Measurements from ENCODE around the gene MED23.

MED23 gene

DNA sequence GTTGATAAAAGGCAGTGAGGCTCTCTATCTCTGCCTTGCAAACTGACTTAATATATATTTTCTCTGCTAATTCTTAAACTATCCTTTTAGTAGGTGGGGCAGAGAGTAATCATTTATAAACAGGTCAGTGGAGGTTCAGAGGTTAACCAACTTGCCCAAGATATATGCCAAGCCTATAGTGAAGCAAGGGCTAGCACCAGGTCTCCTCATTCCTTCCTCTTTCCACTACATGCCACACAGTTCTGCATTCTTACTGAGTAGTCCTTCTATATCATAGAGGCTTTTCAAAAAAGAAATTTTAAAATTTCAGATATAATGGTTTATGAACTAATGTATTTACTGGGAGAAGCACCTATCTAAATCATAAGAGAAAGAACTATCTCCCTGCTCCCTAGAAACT lies 46.5 kb downstream of the MED23 start:
- Histone ChIP-seq H3K27me3 (ENCODE audit: control insufficient read depth in 5 of 5, insufficient read depth in 4 of 5, low read length in 5 of 5) (no peaks in the 10 kb centered on the region), H3K9me3 (ENCODE audit: control insufficient read depth in 5 of 5, low read length in 5 of 5) (no peaks in the 10 kb centered on the region), H3K27ac (ENCODE audit: low read depth, low read length) (no peak overlapping the region), H3K4me1 (ENCODE audit: control insufficient read depth in 5 of 5, insufficient read depth in 5 of 5, low read length in 5 of 5) (no peaks in the 10 kb centered on the region), H3K4me3 (ENCODE audit: low read depth in 1 of 5, low read length in 5 of 5) (no peak overlapping the region), H3K36me3 (ENCODE audit: control insufficient read depth in 5 of 5, insufficient read depth in 5 of 5, low read length in 5 of 5) (peaks cover 43 to 78% (median 61%) of the 10 kb centered on the region in 5 donors), H3K9ac (ENCODE audit: low read length in 5 of 5) (no peak overlapping the region)

DNA sequence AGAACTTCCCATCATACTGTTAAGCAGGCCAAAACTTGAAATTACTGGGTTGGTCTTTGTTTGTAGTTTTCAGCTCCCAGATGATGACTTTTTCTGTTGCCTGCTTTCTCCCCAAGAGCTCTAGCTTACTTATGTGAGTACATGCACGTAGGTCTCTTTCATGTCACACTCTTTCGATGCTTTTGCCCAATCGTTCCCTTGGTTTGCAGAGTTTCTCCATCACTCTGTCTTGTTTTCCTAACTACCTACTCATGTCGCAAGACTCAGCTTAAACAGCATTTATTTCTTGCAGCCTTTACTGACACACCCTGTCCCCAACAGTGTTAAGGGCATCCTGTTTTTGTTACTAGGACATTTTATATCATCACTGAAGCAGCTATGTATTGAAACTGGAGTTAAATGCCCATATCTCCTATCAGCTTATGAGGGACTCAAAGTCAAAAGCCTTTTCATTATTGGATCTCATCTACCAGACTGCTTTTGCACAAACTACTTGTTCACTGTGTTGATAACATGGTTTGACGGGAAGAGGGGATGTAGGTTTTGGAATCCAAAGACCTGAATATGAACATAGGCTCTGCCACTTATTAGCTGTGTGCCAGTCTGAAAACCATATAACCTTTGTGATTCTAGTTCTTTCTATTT lies 52.1 kb downstream of the MED23 start:
- no peak overlapping the region for H3K4me3 ChIP-seq (ENCODE audit: low read depth in 1 of 5, low read length in 5 of 5)
- peaks cover 0 to 7% (median 0%) of the 10 kb centered on the region in 5 donors for H3K4me1 ChIP-seq (ENCODE audit: control insufficient read depth in 5 of 5, insufficient read depth in 5 of 5, low read length in 5 of 5)
- H3K36me3 ChIP-seq (ENCODE audit: control insufficient read depth in 5 of 5, insufficient read depth in 5 of 5, low read length in 5 of 5) = peaks cover 22 to 41% (median 28%) of the 10 kb centered on the region in 5 donors
- no peaks in the 10 kb centered on the region for H3K9me3 ChIP-seq (ENCODE audit: control insufficient read depth in 5 of 5, low read length in 5 of 5)
- no peak overlapping the region for H3K9ac ChIP-seq (ENCODE audit: low read length in 5 of 5)
- H3K27ac ChIP-seq (ENCODE audit: low read depth, low read length) = no peak overlapping the region
- H3K27me3 ChIP-seq (ENCODE audit: control insufficient read depth in 5 of 5, insufficient read depth in 4 of 5, low read length in 5 of 5) = no peaks in the 10 kb centered on the region

DNA sequence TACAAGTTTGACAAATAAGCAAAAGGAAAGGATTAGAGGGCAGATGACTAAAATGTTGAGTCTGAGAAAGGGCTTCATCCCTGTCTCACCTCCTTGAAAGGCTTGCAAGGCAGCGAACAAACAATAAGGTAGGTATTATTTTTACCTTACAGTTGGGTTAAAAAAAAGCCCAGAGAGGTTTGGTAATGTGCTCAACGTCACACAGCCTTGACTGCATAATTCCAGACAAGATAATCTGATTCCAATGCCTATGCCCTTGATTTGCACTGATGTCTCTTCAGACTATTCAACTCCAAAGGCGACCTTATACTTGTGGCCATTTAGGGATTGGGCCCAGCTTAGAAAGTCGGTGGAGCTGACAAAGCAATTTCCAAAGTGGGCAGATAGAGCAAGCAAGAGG lies 53.4 kb downstream of the MED23 start:
- Histone ChIP-seq H3K9me3 (ENCODE audit: control insufficient read depth in 5 of 5, low read length in 5 of 5) (no peaks in the 10 kb centered on the region), H3K4me1 (ENCODE audit: control insufficient read depth in 5 of 5, insufficient read depth in 5 of 5, low read length in 5 of 5) (peaks cover 0 to 7% (median 0%) of the 10 kb centered on the region in 5 donors), H3K27me3 (ENCODE audit: control insufficient read depth in 5 of 5, insufficient read depth in 4 of 5, low read length in 5 of 5) (no peaks in the 10 kb centered on the region), H3K27ac (ENCODE audit: low read depth, low read length) (no peak overlapping the region), H3K4me3 (ENCODE audit: low read depth in 1 of 5, low read length in 5 of 5) (no peak overlapping the region), H3K36me3 (ENCODE audit: control insufficient read depth in 5 of 5, insufficient read depth in 5 of 5, low read length in 5 of 5) (peaks cover 13 to 29% (median 17%) of the 10 kb centered on the region in 5 donors), H3K9ac (ENCODE audit: low read length in 5 of 5) (no peak overlapping the region)

DNA sequence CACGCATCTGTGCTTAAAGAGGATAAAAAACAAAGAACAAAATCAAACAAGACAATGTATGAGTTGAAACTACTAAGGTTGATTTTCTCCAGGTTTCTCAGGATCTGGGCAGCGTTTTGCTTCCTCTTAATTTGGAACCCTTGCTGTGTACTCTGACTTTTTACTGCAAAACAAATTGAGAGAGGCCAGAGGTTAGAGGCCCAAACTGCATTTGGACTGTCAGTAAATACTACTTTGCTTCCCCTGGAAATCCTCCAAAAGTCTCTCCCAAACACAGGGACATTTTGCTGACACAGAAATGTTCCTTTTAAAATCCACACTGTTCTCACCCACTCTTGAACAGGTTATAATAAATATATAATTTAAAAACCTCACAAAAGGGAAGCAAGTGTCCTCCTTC lies 53.9 kb downstream of the MED23 start:
- Histone ChIP-seq H3K4me3 (ENCODE audit: low read depth in 1 of 5, low read length in 5 of 5) (no peak overlapping the region), H3K9me3 (ENCODE audit: control insufficient read depth in 5 of 5, low read length in 5 of 5) (no peaks in the 10 kb centered on the region), H3K4me1 (ENCODE audit: control insufficient read depth in 5 of 5, insufficient read depth in 5 of 5, low read length in 5 of 5) (peaks cover 0 to 7% (median 0%) of the 10 kb centered on the region in 5 donors), H3K36me3 (ENCODE audit: control insufficient read depth in 5 of 5, insufficient read depth in 5 of 5, low read length in 5 of 5) (peaks cover 12 to 27% (median 14%) of the 10 kb centered on the region in 5 donors), H3K27ac (ENCODE audit: low read depth, low read length) (no peak overlapping the region), H3K27me3 (ENCODE audit: control insufficient read depth in 5 of 5, insufficient read depth in 4 of 5, low read length in 5 of 5) (no peaks in the 10 kb centered on the region), H3K9ac (ENCODE audit: low read length in 5 of 5) (no peak overlapping the region)

DNA sequence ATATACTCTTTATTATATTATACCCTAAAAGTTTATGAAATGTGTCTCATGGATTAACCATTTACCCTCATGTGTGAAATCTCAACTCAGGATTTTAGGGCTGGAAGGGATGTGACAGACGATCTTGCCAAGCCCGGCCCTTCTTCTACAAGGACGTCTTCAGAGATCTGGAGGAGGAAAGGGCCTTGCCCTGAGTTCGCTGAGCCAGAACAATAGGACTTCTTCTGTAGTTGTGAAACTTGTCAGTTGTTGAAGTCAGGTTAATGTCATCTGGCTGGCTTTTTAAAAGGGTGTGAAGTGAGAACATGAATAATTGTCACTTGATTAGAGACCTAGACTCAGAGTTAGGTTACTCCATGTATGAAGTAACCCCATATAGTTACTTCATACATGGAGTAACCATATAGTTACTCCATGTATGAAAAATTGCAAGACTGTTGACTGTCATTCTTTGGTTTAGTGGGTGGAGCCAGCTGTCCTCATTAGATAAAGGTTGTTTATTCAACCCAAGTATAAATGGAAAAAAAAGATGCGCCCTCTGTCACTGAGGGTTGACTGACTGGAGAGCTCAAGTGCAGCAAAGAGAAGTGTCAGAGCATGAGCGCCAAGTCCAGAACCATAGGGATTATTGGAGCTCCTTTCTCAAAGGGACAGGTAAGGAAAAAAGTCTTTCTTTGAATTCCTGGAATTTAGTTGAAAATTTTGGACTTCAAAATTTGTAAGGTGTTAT lies 55.2 kb downstream of the MED23 start, which contains the start of gene ARG1:
ARG1 (plus strand) TSS at position 541 of the 730 bp plus-strand sequence; CDS start at position 598, 57 bp downstream.
- Histone ChIP-seq H3K9me3 (ENCODE audit: control insufficient read depth in 5 of 5, low read length in 5 of 5) (no peaks in the 10 kb centered on the region), H3K4me1 (ENCODE audit: control insufficient read depth in 5 of 5, insufficient read depth in 5 of 5, low read length in 5 of 5) (peaks cover 0 to 7% (median 0%) of the 10 kb centered on the region in 5 donors), H3K9ac (ENCODE audit: low read length in 5 of 5) (no peak within 1 kb of the TSS), H3K27ac (ENCODE audit: low read depth, low read length) (no peak within 1 kb of the TSS), H3K36me3 (ENCODE audit: control insufficient read depth in 5 of 5, insufficient read depth in 5 of 5, low read length in 5 of 5) (peaks cover 3 to 17% (median 6%) of the 10 kb centered on the region in 5 donors), H3K4me3 (ENCODE audit: low read depth in 1 of 5, low read length in 5 of 5) (no peak within 1 kb of the TSS), H3K27me3 (ENCODE audit: control insufficient read depth in 5 of 5, insufficient read depth in 4 of 5, low read length in 5 of 5) (no peaks in the 10 kb centered on the region)

DNA sequence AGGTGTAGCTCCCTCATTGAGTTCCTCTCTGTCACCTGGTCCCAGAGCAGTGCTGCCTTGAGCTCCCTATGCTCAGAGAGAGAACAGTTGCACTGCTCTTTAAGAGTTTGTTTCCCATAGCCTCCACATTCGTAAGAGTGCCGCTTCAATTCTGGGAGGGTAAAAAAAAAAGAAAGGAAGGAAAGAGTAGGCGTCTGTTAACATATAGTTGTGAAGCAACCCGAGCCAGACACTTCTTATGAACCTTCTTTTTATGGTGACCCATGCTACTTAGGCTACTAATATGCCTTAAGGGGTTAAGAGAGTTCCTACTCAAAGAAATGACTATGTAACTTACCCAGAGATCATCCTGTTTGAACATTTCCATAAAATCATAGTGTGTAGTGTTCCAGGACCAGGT lies 59.3 kb downstream of the MED23 start:
- Histone ChIP-seq H3K27ac (ENCODE audit: low read depth, low read length) (no peak overlapping the region), H3K27me3 (ENCODE audit: control insufficient read depth in 5 of 5, insufficient read depth in 4 of 5, low read length in 5 of 5) (no peaks in the 10 kb centered on the region), H3K36me3 (ENCODE audit: control insufficient read depth in 5 of 5, insufficient read depth in 5 of 5, low read length in 5 of 5) (peaks cover 0 to 4% (median 2%) of the 10 kb centered on the region in 5 donors), H3K9me3 (ENCODE audit: control insufficient read depth in 5 of 5, low read length in 5 of 5) (no peaks in the 10 kb centered on the region), H3K9ac (ENCODE audit: low read length in 5 of 5) (no peak overlapping the region), H3K4me1 (ENCODE audit: control insufficient read depth in 5 of 5, insufficient read depth in 5 of 5, low read length in 5 of 5) (no peaks in the 10 kb centered on the region), H3K4me3 (ENCODE audit: low read depth in 1 of 5, low read length in 5 of 5) (no peak overlapping the region)

DNA sequence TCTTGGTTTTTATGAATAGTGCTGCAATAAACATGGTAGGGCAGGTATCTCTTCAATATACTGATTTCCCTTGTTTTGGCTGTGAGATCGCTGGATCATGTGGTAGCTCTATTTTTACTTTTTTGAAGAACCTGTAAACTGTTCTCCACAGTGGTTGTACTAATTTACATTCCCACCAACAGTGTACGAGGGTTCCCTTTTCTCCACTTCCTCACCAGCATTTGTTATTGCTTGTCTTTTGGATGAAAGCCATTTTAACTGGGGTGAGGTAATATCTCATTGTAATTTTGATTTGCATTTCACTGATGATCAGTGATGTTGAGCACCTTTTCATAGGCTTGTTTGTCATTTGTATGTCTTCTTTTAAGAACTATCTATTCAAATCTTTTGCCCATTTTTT lies 63.0 kb downstream of the MED23 start:
- Histone ChIP-seq H3K36me3 (ENCODE audit: control insufficient read depth in 5 of 5, insufficient read depth in 5 of 5, low read length in 5 of 5) (peaks cover 0 to 4% (median 0%) of the 10 kb centered on the region in 5 donors), H3K4me3 (ENCODE audit: low read depth in 1 of 5, low read length in 5 of 5) (no peak overlapping the region), H3K4me1 (ENCODE audit: control insufficient read depth in 5 of 5, insufficient read depth in 5 of 5, low read length in 5 of 5) (peaks cover 0 to 6% (median 0%) of the 10 kb centered on the region in 5 donors), H3K27ac (ENCODE audit: low read depth, low read length) (no peak overlapping the region), H3K9me3 (ENCODE audit: control insufficient read depth in 5 of 5, low read length in 5 of 5) (no peaks in the 10 kb centered on the region), H3K9ac (ENCODE audit: low read length in 5 of 5) (no peak overlapping the region), H3K27me3 (ENCODE audit: control insufficient read depth in 5 of 5, insufficient read depth in 4 of 5, low read length in 5 of 5) (no peaks in the 10 kb centered on the region)

DNA sequence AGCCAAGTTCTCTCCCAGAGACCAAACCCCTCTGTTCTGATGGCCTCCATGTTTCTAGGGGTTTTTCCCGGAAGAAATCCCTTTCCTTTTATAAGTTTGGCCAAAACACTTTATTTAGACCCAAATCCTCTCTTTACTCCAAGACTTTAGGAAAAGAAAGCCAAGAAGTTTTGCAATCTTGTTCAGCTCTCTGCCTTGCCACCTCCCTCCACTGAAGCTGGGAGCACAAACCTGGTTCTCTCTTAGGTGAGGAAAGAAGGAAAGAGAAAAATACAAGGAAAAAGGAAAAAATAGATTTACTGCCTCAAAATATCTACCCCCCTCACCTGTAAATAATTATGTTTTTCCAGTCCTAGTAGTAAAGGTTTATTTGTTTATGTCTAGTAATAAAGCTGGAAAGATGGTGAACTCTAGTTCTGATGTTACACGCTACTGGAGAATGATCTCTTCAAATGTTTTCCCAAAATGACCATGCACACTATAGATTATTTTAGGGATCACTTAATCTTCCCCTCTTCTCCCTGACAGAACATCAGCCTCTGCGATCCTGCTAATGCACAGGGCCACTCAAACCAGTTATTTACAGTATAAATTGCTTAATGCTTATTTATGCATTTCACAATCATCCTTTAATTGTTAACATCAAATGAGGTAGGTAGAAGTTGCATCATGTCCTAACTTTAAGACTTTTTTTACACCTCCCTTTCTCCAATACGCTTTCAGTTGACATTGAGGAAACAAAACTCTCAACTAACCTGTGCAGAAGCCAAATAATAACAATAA lies 65.9 kb downstream of the MED23 start:
- H3K4me1 ChIP-seq (ENCODE audit: control insufficient read depth in 5 of 5, insufficient read depth in 5 of 5, low read length in 5 of 5) = peaks cover 0 to 6% (median 0%) of the 10 kb centered on the region in 5 donors
- no peak overlapping the region for H3K27ac ChIP-seq (ENCODE audit: low read depth, low read length)

DNA sequence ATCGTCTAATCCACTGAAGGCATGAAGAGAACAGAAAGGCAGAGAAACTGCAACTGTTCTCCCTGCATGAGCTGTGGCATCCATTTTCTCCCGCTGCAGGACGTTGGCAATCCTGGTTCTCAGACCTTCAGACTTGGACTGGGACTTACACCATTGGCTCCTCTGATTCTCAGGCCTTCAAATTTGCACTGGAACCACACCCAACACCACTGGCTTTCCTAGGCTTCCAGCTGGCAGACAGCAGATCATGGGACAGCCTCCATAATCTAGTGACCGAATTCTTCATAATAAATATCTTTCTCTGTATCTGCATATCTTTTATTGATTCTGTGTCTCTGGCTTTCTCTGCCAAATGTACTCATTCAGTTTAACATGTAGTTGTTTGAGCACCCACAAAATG lies 69.1 kb downstream of the MED23 start:
- Histone ChIP-seq H3K27ac (ENCODE audit: low read depth, low read length) (no peak overlapping the region), H3K27me3 (ENCODE audit: control insufficient read depth in 5 of 5, insufficient read depth in 4 of 5, low read length in 5 of 5) (no peaks in the 10 kb centered on the region), H3K4me3 (ENCODE audit: low read depth in 1 of 5, low read length in 5 of 5) (no peak overlapping the region), H3K36me3 (ENCODE audit: control insufficient read depth in 5 of 5, insufficient read depth in 5 of 5, low read length in 5 of 5) (no peaks in the 10 kb centered on the region), H3K9ac (ENCODE audit: low read length in 5 of 5) (no peak overlapping the region), H3K9me3 (ENCODE audit: control insufficient read depth in 5 of 5, low read length in 5 of 5) (no peaks in the 10 kb centered on the region), H3K4me1 (ENCODE audit: control insufficient read depth in 5 of 5, insufficient read depth in 5 of 5, low read length in 5 of 5) (peaks cover 0 to 9% (median 0%) of the 10 kb centered on the region in 5 donors)

More for the DNA sequence above, 65.9 kb downstream of the MED23 start:
- Histone ChIP-seq H3K9me3 (ENCODE audit: control insufficient read depth in 5 of 5, low read length in 5 of 5) (no peaks in the 10 kb centered on the region), H3K9ac (ENCODE audit: low read length in 5 of 5) (no peak overlapping the region), H3K4me3 (ENCODE audit: low read depth in 1 of 5, low read length in 5 of 5) (no peak overlapping the region), H3K36me3 (ENCODE audit: control insufficient read depth in 5 of 5, insufficient read depth in 5 of 5, low read length in 5 of 5) (no peaks in the 10 kb centered on the region), H3K27me3 (ENCODE audit: control insufficient read depth in 5 of 5, insufficient read depth in 4 of 5, low read length in 5 of 5) (no peaks in the 10 kb centered on the region)

DNA sequence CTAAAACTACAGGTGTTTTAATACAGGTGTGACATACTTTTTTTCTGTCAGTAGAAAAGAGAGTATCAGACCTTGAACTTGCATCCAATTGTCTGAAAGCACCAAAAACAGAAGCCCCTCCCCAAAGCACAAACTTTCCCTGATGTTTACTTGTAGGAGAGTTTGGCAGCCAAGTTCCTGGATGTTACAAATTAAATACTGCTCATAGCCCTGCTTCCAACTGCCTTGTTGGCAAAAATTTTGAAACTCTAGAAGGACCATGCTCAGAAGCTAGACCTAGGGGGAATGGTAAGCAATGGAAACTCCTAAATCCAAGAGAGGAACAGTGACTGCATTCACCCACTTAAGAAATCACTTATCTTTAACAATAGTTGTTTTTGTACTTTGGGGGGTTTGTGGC lies 72.0 kb downstream of the MED23 start:
- Histone ChIP-seq H3K9ac (ENCODE audit: low read length in 5 of 5) (no peak overlapping the region), H3K4me3 (ENCODE audit: low read depth in 1 of 5, low read length in 5 of 5) (no peak overlapping the region), H3K36me3 (ENCODE audit: control insufficient read depth in 5 of 5, insufficient read depth in 5 of 5, low read length in 5 of 5) (no peaks in the 10 kb centered on the region), H3K9me3 (ENCODE audit: control insufficient read depth in 5 of 5, low read length in 5 of 5) (no peaks in the 10 kb centered on the region), H3K27me3 (ENCODE audit: control insufficient read depth in 5 of 5, insufficient read depth in 4 of 5, low read length in 5 of 5) (no peaks in the 10 kb centered on the region), H3K4me1 (ENCODE audit: control insufficient read depth in 5 of 5, insufficient read depth in 5 of 5, low read length in 5 of 5) (peaks cover 0 to 17% (median 4%) of the 10 kb centered on the region in 5 donors), H3K27ac (ENCODE audit: low read depth, low read length) (no peak overlapping the region)

All from subcutaneous abdominal adipose tissue (tissue), 5 donors.